Activated naive CD8-positive, alpha-beta T cell treated with anti-CD3 and anti-CD28 coated beads, Interleukin-2, amount 50 U/mL, for 24 hours (primary cell): Measurements from ENCODE around the gene MIEF1.
"Not testable (repeated sequence)": the region's sequence is repeated elsewhere in the genome, so short reads cannot be mapped to it uniquely, and the experiment has no call there.

Experiments used
- ATAC-seq: fragments of 150-1000 bp; cut with Tn5 transposase; one replicate; pipeline ENCODE4 v1.10.0; 2021
- DNase-seq: peaks from one replicate; pipeline ENCODE4 v3.0.0; 2021
- H3K27ac Mint-ChIP-seq: one replicate; pipeline ENCODE4 v1.8.0; 2021; ENCODE audit warnings: mild to moderate bottlenecking, mixed read lengths
- H3K27me3 Mint-ChIP-seq: one replicate; pipeline ENCODE4 v1.8.0; 2021; ENCODE audit warnings: mixed read lengths
- H3K36me3 Mint-ChIP-seq: one replicate; pipeline ENCODE4 v1.8.0; 2021; ENCODE audit warnings: low read depth, mixed read lengths
- H3K4me1 Mint-ChIP-seq: one replicate; pipeline ENCODE4 v1.8.0; 2021; ENCODE audit warnings: mixed read lengths
- H3K4me3 Mint-ChIP-seq: one replicate; pipeline ENCODE4 v1.8.0; 2021; ENCODE audit warnings: mild to moderate bottlenecking, moderate library complexity, mixed read lengths
- H3K9me3 Mint-ChIP-seq: one replicate; pipeline ENCODE4 v1.8.0; 2021; ENCODE audit warnings: mixed read lengths

Gene MIEF1

GRCh38 chr22:39491696-39492095, 10.4 kb upstream of the MIEF1 start:
- Mint-ChIP-seq H3K36me3 (no peaks in the 10 kb centered on the region), H3K27ac (no peak overlapping the region), H3K4me1 (peaks cover 18% of the 10 kb centered on the region)

GRCh38 chr22:39492186-39492585, 9.9 kb upstream of the MIEF1 start:
- Mint-ChIP-seq H3K9me3 (no peaks in the 10 kb centered on the region), H3K4me1 (peaks cover 18% of the 10 kb centered on the region)

More at GRCh38 chr22:39491696-39492095, 10.4 kb upstream of the MIEF1 start:
- H3K9me3 Mint-ChIP-seq: no peaks in the 10 kb centered on the region
- ATAC-seq (no peak), DNase-seq (no peak)
- no peak overlapping the region for H3K4me3 Mint-ChIP-seq
- H3K27me3 Mint-ChIP-seq: no peaks in the 10 kb centered on the region

DNA sequence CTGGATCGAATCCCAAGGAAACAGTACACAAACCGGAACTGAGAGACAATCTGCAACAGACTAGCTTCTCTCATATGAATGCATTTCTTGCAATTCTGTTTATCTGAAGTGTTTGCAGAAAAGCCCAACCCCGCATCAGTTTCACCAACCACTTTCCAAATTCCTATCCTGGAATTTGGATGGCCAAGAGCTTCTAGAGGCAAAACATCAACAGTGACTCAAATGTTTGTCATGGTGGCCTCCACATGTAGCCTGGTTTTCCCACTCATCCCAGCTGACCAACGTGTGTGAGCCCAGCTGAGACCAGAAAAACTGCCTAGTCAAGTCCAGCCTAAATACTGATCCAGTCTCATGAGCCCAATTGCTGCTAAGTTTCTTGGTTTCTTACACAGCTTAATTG, 8.3 kb upstream of the MIEF1 start:
- H3K36me3 Mint-ChIP-seq: no peaks in the 10 kb centered on the region
- H3K4me3 Mint-ChIP-seq: no peak overlapping the region
- ATAC-seq (no peak), DNase-seq (no peak)
- no peaks in the 10 kb centered on the region for H3K27me3 Mint-ChIP-seq
- no peak overlapping the region for H3K27ac Mint-ChIP-seq
- H3K4me1 Mint-ChIP-seq: peaks cover 18% of the 10 kb centered on the region
- H3K9me3 Mint-ChIP-seq: no peaks in the 10 kb centered on the region

More at GRCh38 chr22:39492186-39492585, 9.9 kb upstream of the MIEF1 start:
- ATAC-seq: no peak
- DNase-seq: no peak
- Mint-ChIP-seq H3K36me3 (no peaks in the 10 kb centered on the region), H3K4me3 (no peak overlapping the region), H3K27me3 (no peaks in the 10 kb centered on the region), H3K27ac (no peak overlapping the region)

DNA sequence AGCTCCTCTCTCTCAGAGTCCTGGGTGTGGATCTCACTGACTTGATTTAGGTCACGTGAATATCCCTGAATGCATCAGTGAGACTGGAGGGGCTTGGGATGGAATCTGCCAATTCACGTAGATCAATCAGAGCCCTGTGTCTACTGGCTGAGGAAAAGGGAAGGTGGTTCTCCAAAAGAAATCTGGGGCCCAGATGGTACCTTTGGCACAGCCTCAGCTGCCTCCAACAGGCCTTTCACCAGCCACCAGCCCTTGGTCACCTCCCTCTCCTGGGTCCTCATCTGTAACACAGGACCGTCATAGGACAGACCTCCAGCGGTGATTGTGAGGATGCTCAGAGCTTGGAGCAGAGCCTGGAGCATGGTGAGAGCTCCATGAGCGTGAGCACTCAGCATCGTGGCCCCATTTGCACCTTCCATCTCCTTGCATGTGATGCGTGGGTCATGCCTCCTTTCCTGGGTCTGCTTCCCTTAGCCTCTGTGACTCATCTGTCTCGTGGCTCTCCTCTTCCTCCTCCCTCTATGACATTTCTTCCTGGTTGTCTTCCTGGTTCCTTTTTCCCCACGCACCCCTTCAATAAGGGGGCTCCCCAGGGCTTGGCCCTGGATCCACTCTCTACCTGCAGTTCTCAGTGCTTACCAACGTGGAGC, 7.5 kb upstream of the MIEF1 start:
- ATAC-seq (no peak), DNase-seq (no peak)
- H3K4me1 Mint-ChIP-seq: peaks cover 17% of the 10 kb centered on the region
- H3K36me3 Mint-ChIP-seq: no peaks in the 10 kb centered on the region
- no peak overlapping the region for H3K27ac Mint-ChIP-seq
- H3K9me3 Mint-ChIP-seq: no peaks in the 10 kb centered on the region
- H3K4me3 Mint-ChIP-seq: no peak overlapping the region
- H3K27me3 Mint-ChIP-seq: no peaks in the 10 kb centered on the region

DNA sequence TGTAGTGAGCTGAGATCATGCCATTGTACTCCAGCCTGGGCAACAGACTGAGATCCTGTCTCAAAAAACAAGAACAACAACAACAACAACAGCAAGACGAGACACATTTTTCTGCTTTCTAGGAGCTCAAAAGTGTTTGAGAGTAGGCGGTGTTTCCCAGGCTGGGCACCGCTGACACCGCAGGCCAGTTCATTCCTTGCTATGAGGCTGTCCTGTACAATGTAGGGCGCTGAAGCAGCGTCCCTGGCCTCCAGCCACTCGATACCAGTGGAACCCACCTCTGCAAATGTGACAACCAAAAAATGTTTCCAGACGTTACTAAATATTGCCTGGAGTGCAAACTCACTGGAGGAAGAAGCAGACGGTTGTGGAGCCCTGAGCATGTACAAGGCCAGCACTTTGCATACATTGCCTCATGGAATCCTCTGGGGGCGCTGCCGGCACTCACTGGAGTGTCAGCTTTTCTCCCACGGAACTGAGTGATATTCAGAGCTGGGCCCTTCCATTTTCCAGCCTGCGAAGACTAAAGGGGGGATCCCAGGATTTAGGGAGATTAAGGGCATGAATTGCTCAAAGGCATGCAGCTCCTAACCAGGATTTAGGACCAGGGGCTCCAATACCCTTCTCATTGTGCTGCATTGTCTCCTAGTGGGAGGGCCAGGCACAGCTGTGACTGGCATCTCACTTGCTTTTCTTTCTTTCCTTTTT, 5.8 kb upstream of the MIEF1 start:
- H3K27me3 Mint-ChIP-seq: no peaks in the 10 kb centered on the region
- peak; percentile 84 for ATAC-seq
- H3K27ac Mint-ChIP-seq: no peak overlapping the region
- H3K9me3 Mint-ChIP-seq: no peaks in the 10 kb centered on the region
- no peaks in the 10 kb centered on the region for H3K36me3 Mint-ChIP-seq
- H3K4me1 Mint-ChIP-seq: peaks cover 9% of the 10 kb centered on the region
- no peak overlapping the region for H3K4me3 Mint-ChIP-seq
- DNase-seq: peak; percentile 70

DNA sequence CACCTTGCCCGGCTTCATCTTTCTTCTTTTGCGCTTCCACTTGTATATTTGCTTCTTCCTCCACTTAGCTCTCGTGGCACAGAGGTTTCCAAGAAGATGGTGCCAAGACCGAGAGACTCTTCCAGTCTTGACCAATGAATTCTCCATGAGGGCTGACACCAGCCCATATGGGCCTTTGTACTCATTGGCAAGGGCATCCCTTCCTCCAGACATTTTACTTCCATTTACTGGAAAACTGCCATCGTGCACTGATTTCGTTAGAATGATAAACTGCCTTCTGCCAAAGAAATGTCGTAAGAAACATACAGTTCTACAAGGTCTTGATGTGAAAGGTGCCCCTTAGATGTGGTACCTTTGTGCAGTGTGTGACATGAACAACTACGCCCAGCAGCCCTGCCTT, 4.7 kb upstream of the MIEF1 start:
- Mint-ChIP-seq H3K4me1 (peaks cover 19% of the 10 kb centered on the region), H3K27ac (no peak overlapping the region), H3K4me3 (no peak overlapping the region), H3K9me3 (no peaks in the 10 kb centered on the region), H3K27me3 (no peaks in the 10 kb centered on the region), H3K36me3 (peaks cover 2% of the 10 kb centered on the region)
- ATAC-seq: no peak
- DNase-seq: no peak

DNA sequence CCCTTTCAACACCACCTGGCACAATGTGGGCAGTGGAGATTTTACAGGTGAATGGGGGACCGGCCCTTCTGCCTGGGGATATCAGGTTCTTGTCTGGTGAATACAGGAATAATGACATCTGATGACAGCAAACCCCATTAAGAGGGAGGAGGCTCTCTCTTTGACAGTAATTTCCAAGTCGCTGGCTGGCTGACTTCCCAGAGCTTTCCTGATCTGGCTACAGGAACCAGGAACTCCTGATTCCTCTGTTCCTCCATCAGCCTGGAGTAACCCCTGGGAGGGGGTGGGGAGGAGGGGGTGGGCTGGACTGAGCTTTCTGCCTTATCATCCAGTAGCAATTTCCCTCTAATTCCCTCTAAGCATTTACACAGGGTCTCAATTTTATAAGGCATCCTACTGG, 3.7 kb upstream of the MIEF1 start:
- ATAC-seq: no peak
- Mint-ChIP-seq H3K4me3 (no peak overlapping the region), H3K4me1 (peaks cover 20% of the 10 kb centered on the region), H3K27me3 (no peaks in the 10 kb centered on the region), H3K36me3 (peaks cover 7% of the 10 kb centered on the region), H3K27ac (no peak overlapping the region), H3K9me3 (no peaks in the 10 kb centered on the region)
- DNase-seq: no peak

DNA sequence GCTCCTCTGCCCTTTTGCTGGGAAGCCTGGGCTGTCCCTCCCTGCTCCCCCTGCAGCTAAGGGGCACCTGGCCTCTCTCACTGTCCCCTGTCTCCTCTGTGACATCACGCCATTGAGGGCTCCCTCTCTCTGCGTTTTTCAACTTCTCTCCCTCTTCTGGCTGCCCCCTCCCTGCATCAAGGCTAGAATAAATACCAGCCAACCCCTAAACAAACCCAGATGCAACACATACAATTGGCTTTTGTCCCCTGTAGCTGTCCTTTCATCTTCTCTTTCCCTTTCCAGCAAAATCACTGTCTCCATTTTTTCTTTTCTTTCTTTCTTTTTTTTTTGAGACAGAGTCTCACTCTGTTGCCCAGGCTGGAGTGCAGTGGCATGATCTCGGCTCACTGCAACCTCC, 3.3 kb upstream of the MIEF1 start:
- H3K36me3 Mint-ChIP-seq: peaks cover 11% of the 10 kb centered on the region
- H3K4me3 Mint-ChIP-seq: no peak overlapping the region
- H3K27me3 Mint-ChIP-seq: no peaks in the 10 kb centered on the region
- no peaks in the 10 kb centered on the region for H3K9me3 Mint-ChIP-seq
- DNase-seq (no peak), ATAC-seq (no peak)
- H3K27ac Mint-ChIP-seq: no peak overlapping the region
- H3K4me1 Mint-ChIP-seq: peaks cover 22% of the 10 kb centered on the region

GRCh38 chr22:39500101-39500500, 2.0 kb upstream of the MIEF1 start:
- no peak overlapping the region for H3K27ac Mint-ChIP-seq
- ATAC-seq (no peak), DNase-seq (no peak)
- no peaks in the 10 kb centered on the region for H3K9me3 Mint-ChIP-seq
- peaks cover 20% of the 10 kb centered on the region for H3K36me3 Mint-ChIP-seq
- H3K27me3 Mint-ChIP-seq: no peaks in the 10 kb centered on the region
- H3K4me1 Mint-ChIP-seq: peaks cover 30% of the 10 kb centered on the region
- H3K4me3 Mint-ChIP-seq: no peak overlapping the region

- Mint-ChIP-seq H3K27ac (peak overlapping the region; percentile 93), H3K9me3 (no peaks in the 10 kb centered on the region), H3K4me1 (peaks cover 39% of the 10 kb centered on the region), H3K36me3 (peaks cover 34% of the 10 kb centered on the region), H3K4me3 (peak overlapping the region; percentile 90), H3K27me3 (no peaks in the 10 kb centered on the region)
- no peak for ATAC-seq
- DNase-seq: no peak
These were observed 414 bp upstream of the MIEF1 start for GRCh38 chr22:39501644-39502108.

DNA sequence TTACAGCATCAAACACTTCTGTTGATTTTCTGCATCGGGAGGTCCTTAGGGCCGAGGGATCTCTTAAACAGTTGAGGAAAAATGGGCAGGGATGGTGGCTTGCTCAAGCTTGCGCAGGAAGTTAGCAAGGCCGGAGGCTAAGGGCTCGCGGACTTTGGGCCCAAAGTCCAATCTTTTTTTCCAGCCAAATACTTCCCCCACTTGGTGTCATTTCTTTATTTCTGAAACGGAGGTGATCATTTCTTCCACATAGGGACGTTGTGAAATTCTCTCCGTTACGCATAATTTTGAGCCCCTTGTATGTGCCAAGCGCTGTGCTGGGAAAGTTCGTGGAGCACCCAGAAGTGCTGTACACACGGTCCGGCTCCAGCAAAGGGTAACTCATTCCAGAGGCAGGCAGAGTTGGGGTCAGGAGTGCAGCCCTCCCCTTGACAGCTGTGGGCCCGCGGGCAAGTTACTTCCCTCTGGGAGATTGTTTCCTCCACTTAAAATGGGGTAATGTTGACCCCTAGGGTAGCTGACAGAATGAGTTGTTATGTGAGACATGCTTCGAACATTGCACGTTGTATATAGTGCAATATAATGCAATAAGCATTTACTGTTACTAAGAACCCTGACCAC, 809 bp downstream of the MIEF1 start:
- Mint-ChIP-seq H3K4me1 (peaks cover 43% of the 10 kb centered on the region), H3K27me3 (no peaks in the 10 kb centered on the region), H3K27ac (peak overlapping the region; percentile 83), H3K4me3 (peak overlapping the region; percentile 90), H3K36me3 (peaks cover 41% of the 10 kb centered on the region), H3K9me3 (no peaks in the 10 kb centered on the region)
- no peak for DNase-seq
- no peak for ATAC-seq

DNA sequence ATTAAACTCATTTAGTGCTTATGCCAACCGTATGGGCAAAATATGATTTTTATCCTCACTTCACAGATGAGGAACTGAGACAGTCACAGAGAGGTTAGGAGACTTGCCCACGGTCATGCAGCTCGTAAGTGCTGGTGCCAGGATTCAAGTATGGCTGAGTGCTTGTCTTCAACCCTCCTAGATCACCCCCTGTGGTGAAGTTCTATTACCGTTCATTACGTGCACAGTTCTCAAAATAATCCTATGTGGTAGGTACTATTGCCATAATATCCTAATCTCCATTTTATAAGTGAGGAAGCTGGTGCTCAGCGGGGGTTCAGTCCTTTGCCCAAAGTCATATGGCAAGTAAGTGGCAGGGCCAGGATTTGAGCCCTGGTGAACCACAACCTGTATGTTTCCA, 1.5 kb downstream of the MIEF1 start:
- Mint-ChIP-seq H3K36me3 (peaks cover 46% of the 10 kb centered on the region), H3K27ac (peak overlapping the region; percentile 83), H3K9me3 (no peaks in the 10 kb centered on the region), H3K4me3 (peak overlapping the region; percentile 90), H3K4me1 (peaks cover 49% of the 10 kb centered on the region), H3K27me3 (no peaks in the 10 kb centered on the region)
- DNase-seq (no peak), ATAC-seq (no peak)

- Mint-ChIP-seq H3K27ac (peak overlapping the region; percentile 83), H3K27me3 (no peaks in the 10 kb centered on the region), H3K36me3 (peaks cover 48% of the 10 kb centered on the region), H3K4me3 (peak overlapping the region; percentile 90), H3K9me3 (no peaks in the 10 kb centered on the region), H3K4me1 (peaks cover 51% of the 10 kb centered on the region)
- no peak for ATAC-seq
- no peak for DNase-seq
These were observed 2.0 kb downstream of the MIEF1 start for GRCh38 chr22:39504071-39504470.

- not testable (repeated sequence) for H3K9me3 Mint-ChIP-seq, H3K4me3 Mint-ChIP-seq, H3K27ac Mint-ChIP-seq, H3K27me3 Mint-ChIP-seq, DNase-seq, ATAC-seq
- Mint-ChIP-seq H3K4me1 (peaks cover 44% of the 10 kb centered on the region), H3K36me3 (peaks cover 74% of the 10 kb centered on the region)
These were observed 4.9 kb downstream of the MIEF1 start for GRCh38 chr22:39507021-39507420.

DNA sequence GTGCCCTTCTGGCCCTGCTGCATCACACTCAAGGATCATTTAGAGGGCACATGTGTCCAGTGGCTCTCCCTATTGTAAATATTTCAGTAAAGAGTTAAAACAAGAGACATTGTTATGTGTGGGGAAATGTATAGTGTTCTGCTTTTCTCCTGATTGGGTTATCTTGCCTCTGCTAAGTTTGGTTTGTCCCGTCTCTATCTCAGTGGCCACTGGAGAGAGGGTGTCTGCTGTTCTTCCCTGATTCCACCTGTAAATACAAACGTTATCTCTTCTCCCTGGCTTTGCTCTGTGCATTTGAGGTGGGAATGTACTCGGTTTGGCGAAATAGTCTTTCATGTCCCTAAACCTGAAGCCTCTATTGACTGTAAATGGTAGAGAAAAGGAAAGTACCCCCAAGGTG, 6.3 kb downstream of the MIEF1 start:
- H3K27me3 Mint-ChIP-seq: no peaks in the 10 kb centered on the region
- ATAC-seq (no peak), DNase-seq (no peak)
- H3K36me3 Mint-ChIP-seq: peaks cover 73% of the 10 kb centered on the region
- H3K4me1 Mint-ChIP-seq: peaks cover 39% of the 10 kb centered on the region
- peak overlapping the region; percentile 30 for H3K27ac Mint-ChIP-seq
- no peaks in the 10 kb centered on the region for H3K9me3 Mint-ChIP-seq
- no peak overlapping the region for H3K4me3 Mint-ChIP-seq
